ENCODE data around the gene CBX4.

Gene CBX4

DNA sequence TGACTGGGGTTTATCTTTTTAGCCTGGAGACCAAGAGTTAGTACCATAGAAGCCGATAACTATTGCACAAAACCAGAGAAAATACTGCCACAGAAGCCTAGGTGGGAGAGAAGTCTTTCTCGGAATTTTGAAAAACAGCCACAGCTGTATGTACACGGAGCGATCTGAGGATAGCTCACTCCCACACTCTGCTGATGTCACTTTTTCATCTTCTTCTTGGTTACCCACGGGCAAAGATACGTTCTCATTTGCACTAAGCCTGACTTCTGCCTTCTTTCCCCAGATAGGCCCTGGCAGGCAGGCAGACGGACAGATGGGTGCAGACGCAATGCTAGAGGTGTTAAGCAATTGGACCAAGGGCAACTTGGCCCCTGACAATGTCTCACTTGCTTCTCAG is 9.1 kb upstream of the CBX4 start:
- peaks cover 59% of the 10 kb centered on the region for H3K27me3 ChIP-seq (ENCODE audit: insufficient read depth, low read depth)
- H3K4me3 ChIP-seq (IDR thresholded peaks at IDR 0.05; ENCODE audit: insufficient read depth, low read depth, low read length), result no peak overlapping the region
- no peaks in the 10 kb centered on the region for H3K36me3 ChIP-seq (ENCODE audit: insufficient read depth)
- no peaks in the 10 kb centered on the region for H4K20me1 ChIP-seq (ENCODE audit: insufficient read depth)
- TF ChIP-seq, protein P1, sequence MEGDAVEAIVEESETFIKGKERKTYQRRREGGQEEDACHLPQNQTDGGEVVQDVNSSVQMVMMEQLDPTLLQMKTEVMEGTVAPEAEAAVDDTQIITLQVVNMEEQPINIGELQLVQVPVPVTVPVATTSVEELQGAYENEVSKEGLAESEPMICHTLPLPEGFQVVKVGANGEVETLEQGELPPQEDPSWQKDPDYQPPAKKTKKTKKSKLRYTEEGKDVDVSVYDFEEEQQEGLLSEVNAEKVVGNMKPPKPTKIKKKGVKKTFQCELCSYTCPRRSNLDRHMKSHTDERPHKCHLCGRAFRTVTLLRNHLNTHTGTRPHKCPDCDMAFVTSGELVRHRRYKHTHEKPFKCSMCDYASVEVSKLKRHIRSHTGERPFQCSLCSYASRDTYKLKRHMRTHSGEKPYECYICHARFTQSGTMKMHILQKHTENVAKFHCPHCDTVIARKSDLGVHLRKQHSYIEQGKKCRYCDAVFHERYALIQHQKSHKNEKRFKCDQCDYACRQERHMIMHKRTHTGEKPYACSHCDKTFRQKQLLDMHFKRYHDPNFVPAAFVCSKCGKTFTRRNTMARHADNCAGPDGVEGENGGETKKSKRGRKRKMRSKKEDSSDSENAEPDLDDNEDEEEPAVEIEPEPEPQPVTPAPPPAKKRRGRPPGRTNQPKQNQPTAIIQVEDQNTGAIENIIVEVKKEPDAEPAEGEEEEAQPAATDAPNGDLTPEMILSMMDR (conservative IDR thresholded peaks at IDR 0.05; ENCODE audit: low read depth, low read length), result no peak
- H3K79me2 ChIP-seq (ENCODE audit: insufficient read depth, low read depth), result no peaks in the 10 kb centered on the region
- no peak overlapping the region for H3K4me2 ChIP-seq
- H3K27ac ChIP-seq, result no peak overlapping the region
- H3K4me1 ChIP-seq (ENCODE audit: low read depth, poor library complexity, severe bottlenecking), result peaks cover 17% of the 10 kb centered on the region
- no peak overlapping the region for H3K9ac ChIP-seq
- no peak overlapping the region for H2AFZ ChIP-seq (ENCODE audit: low read depth)

DNA sequence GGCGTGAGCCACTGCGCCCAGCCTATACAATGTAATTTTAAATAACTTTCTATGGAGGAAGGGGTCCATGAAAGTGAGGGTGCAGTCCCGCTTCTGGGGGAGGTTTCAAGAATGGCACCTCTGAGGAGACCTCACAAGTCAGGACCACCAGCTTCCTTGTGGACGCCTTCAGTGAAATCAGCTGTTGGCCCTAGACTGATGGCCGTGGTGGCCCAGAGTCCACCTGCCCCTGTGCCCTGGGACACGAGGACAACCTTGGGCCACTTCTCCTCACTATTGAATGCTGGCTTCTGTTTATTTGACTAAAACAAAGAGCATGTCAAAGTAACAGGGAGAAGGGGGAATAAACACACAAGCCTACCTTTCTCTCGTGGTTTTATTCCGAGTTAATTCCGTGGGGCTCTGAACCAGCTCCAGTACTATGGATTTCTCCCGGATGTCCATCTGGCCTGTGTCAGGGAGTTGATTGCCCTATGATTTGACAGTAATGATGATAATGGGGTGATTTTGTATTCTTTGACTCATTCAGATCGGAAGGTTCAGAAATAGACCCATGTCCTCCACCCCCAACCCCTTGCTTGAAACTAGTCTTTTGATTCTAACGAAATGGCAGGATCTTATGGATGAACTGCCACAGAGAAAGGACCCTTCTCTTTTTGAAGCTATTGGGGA is 8.6 kb upstream of the CBX4 start:
- Histone ChIP-seq H3K36me3 (ENCODE audit: insufficient read depth) (no peaks in the 10 kb centered on the region), H3K79me2 (ENCODE audit: insufficient read depth, low read depth) (no peaks in the 10 kb centered on the region), H3K4me1 (ENCODE audit: low read depth, poor library complexity, severe bottlenecking) (peaks cover 17% of the 10 kb centered on the region), H4K20me1 (ENCODE audit: insufficient read depth) (no peaks in the 10 kb centered on the region), H3K27me3 (ENCODE audit: insufficient read depth, low read depth) (peaks cover 64% of the 10 kb centered on the region), H3K4me2 (no peak overlapping the region), H3K9ac (no peak overlapping the region), H3K4me3 (IDR thresholded peaks at IDR 0.05; ENCODE audit: insufficient read depth, low read depth, low read length) (no peak overlapping the region), H2AFZ (ENCODE audit: low read depth) (no peak overlapping the region), H3K27ac (no peak overlapping the region)
- TF ChIP-seq, protein P1 (conservative IDR thresholded peaks at IDR 0.05; ENCODE audit: low read depth, low read length), result no peak

DNA sequence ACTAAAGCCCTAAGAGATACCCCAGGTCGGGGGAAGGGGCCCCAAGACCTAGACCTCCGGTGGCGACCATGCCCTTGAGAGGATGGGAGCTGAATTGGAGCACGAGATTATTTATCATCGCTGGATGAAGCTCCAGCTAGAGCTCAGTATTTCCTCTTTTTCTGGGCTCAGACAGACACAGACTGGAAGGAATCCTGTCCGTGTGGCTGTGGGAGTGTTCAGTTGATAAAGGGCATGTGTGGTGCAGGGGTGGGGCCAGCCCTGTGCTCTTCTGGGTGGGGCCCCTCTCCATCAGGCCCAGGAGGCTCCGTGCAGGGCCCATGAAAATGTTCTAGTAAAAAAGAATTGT is 6.3 kb upstream of the CBX4 start:
- no peak overlapping the region for H3K27ac ChIP-seq
- H3K4me1 ChIP-seq (ENCODE audit: low read depth, poor library complexity, severe bottlenecking), result peaks cover 25% of the 10 kb centered on the region
- H3K79me2 ChIP-seq (ENCODE audit: insufficient read depth, low read depth), result no peaks in the 10 kb centered on the region
- H3K36me3 ChIP-seq (ENCODE audit: insufficient read depth), result no peaks in the 10 kb centered on the region
- H3K4me2 ChIP-seq, result no peak overlapping the region
- no peak overlapping the region for H2AFZ ChIP-seq (ENCODE audit: low read depth)
- peaks cover 84% of the 10 kb centered on the region for H3K27me3 ChIP-seq (ENCODE audit: insufficient read depth, low read depth)
- no peak overlapping the region for H3K4me3 ChIP-seq (IDR thresholded peaks at IDR 0.05; ENCODE audit: insufficient read depth, low read depth, low read length)
- TF ChIP-seq, protein P1 (conservative IDR thresholded peaks at IDR 0.05; ENCODE audit: low read depth, low read length), result no peak
- no peak overlapping the region for H3K9ac ChIP-seq
- no peaks in the 10 kb centered on the region for H4K20me1 ChIP-seq (ENCODE audit: insufficient read depth)

DNA sequence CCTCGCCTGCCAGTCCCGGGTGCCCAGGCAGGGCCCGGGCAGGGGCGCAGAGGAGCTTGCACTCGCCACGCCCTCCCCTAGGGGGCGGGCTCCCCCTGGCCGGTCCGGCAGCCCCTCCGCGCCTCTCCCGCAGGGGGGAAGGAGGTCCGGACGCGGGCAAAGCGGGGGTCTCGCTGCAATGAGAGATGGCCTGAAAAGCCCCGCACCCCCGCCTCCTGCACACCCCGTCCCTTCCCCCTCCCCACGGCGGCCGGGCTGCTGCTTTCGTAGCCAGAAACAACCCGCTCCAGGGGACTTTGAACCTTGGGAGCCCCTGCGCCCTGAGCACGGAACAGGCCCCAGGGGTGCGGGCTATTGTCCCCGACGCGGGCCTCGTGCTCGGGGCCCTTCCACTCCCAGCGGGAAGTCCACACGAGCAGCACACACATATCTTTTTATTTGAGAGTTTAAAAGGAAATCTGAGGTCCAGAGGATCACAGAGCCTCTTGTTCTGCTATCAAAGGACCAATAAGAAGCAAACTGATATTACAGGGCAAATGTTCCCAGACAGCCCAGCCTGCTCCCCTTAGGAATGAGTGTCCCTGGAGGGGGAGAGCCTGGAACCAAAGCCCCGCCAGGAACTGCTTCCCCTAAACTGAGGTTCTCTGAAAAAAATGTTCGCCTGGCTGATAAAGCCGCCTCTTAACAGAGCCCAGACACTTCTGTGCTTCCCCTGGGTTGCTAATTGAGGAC is 5.8 kb upstream of the CBX4 start:
- Histone ChIP-seq H3K9ac (no peak overlapping the region), H2AFZ (ENCODE audit: low read depth) (peak overlapping the region; percentile 47; the same call in 1 of the 2 replicates), H3K4me3 (IDR thresholded peaks at IDR 0.05; ENCODE audit: insufficient read depth, low read depth, low read length) (no peak overlapping the region), H3K27ac (no peak overlapping the region), H3K79me2 (ENCODE audit: insufficient read depth, low read depth) (no peaks in the 10 kb centered on the region), H4K20me1 (ENCODE audit: insufficient read depth) (no peaks in the 10 kb centered on the region), H3K36me3 (ENCODE audit: insufficient read depth) (no peaks in the 10 kb centered on the region), H3K4me2 (peak overlapping the region; percentile 45), H3K4me1 (ENCODE audit: low read depth, poor library complexity, severe bottlenecking) (peaks cover 31% of the 10 kb centered on the region), H3K27me3 (ENCODE audit: insufficient read depth, low read depth) (peaks cover 86% of the 10 kb centered on the region)
- TF ChIP-seq, protein P1 (conservative IDR thresholded peaks at IDR 0.05; ENCODE audit: low read depth, low read length), result peak; percentile 74

Measured in KMS-11 (cell line).